Measurements from ENCODE around the gene SNAP91. TPM values are rescaled to one million over a fixed set of nuclear protein-coding genes. Genes with fewer than 3 reads are reported as not detected.

Gene SNAP91, protein sequence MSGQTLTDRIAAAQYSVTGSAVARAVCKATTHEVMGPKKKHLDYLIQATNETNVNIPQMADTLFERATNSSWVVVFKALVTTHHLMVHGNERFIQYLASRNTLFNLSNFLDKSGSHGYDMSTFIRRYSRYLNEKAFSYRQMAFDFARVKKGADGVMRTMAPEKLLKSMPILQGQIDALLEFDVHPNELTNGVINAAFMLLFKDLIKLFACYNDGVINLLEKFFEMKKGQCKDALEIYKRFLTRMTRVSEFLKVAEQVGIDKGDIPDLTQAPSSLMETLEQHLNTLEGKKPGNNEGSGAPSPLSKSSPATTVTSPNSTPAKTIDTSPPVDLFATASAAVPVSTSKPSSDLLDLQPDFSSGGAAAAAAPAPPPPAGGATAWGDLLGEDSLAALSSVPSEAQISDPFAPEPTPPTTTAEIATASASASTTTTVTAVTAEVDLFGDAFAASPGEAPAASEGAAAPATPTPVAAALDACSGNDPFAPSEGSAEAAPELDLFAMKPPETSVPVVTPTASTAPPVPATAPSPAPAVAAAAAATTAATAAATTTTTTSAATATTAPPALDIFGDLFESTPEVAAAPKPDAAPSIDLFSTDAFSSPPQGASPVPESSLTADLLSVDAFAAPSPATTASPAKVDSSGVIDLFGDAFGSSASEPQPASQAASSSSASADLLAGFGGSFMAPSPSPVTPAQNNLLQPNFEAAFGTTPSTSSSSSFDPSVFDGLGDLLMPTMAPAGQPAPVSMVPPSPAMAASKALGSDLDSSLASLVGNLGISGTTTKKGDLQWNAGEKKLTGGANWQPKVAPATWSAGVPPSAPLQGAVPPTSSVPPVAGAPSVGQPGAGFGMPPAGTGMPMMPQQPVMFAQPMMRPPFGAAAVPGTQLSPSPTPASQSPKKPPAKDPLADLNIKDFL
- total RNA-seq, result 0.72 and 1.5 TPM in 2 replicates
- 1.3 and 1.4 TPM in 2 replicates for polyA plus RNA-seq
- 0.79 and 1.2 TPM in 2 replicates for polyA plus RNA-seq (2011; cell fraction: cytosol; rRNA removed)
- polyA plus RNA-seq (2011; cell fraction: nucleus; rRNA removed), result 3.6 and 11.6 TPM in 2 replicates
- polyA plus RNA-seq (2012), result 0.19 and 0.39 TPM in 2 replicates
- 2.8 and 3.8 TPM in 2 replicates for polyA minus RNA-seq
- polyA minus RNA-seq (2011; cell fraction: cytosol; rRNA and poly(A)+ RNA removed), result not detected
- polyA minus RNA-seq (2011; cell fraction: nucleus; rRNA and poly(A)+ RNA removed), result 3.8 and 8.5 TPM in 2 replicates
- Bru-seq, nascent RNA, result percentile 25 among the genes with signal in this experiment
- BruChase-seq, experiment 1, labeled RNA remaining after a 6-hour chase, result percentile 14 among the genes with signal in this experiment
- percentile 17 among the genes with signal in this experiment for BruChase-seq, experiment 2, labeled RNA remaining after a 2-hour chase
- long read RNA-seq, partial matches to known transcripts, result 0 of 2 reads
- long read RNA-seq, other reads (novel, unspliced or antisense), result 2 of 2 reads

DNA sequence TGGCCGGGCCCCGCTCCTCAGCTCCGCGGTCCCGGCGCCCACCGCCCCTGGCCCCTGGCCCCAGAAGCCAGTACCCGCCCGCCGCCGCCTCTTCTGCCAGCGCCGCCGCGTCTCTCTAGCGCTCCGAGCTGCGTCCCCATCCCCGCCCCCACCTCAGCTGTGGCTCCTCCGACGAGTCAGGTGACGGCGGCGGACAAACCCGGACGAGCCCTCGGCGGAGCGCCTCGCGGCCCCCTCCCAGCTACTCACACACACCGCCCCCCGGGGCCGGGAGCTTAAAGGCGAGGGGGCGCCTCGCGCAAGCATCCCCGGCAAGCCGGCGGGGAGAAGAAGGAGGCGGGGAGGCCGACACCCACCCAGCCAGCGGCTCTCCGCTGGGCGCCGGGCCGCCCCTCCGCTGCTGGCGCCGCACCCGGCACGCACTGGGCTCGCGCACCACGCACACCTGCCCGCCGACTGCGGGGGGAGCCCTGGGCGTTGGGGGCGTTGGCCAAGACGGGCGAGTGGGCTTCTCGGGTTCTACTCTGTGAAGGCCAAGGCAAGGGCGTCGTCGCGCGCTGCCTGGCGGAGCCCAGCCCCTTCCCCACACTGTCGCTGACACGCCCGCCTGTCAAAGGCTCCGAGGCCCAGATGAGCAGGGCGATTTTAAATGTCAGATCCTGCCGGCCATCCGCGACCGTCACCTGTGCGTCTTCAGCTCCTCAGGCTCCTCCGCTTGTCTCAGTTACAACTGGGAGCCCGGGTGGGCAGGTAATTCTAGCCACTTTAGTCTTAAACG lies at the start of gene SNAP91:
SNAP91 (minus strand) TSS at position 132 of the 778 bp plus-strand sequence. CDS start 1,174 bp downstream, outside the sequence.
- Histone ChIP-seq H3K4me2 (ENCODE audit: insufficient read depth, low read length) (peak within 1 kb of the TSS; percentile 70), H3K79me2 (ENCODE audit: control insufficient read depth, insufficient read depth, low read length) (no peaks in the 10 kb centered on the region), H2AFZ (ENCODE audit: low read depth, low read length) (peak within 1 kb of the TSS; percentile 94), H3K9me3 (replicated peaks; ENCODE audit: control insufficient read depth, insufficient read depth, low read length) (no peaks in the 10 kb centered on the region), H3K4me1 (ENCODE audit: control insufficient read depth, extremely low read depth, insufficient read depth, low read length) (peaks cover 14% of the 10 kb centered on the region), H3K36me3 (ENCODE audit: control insufficient read depth in 2 of 2, extremely low read depth in 1 of 2, insufficient read depth in 2 of 2, low read length in 2 of 2) (no peaks in the 10 kb centered on the region), H3K27me3 (ENCODE audit: control insufficient read depth in 2 of 2, insufficient read depth in 2 of 2, low read length in 2 of 2) (peaks cover 9 to 34% of the 10 kb centered on the region in 2 experiments), H4K20me1 (replicated peaks; ENCODE audit: control insufficient read depth, extremely low read depth, insufficient read depth, low read length) (no peaks in the 10 kb centered on the region), H3K9me1 (replicated peaks; ENCODE audit: control insufficient read depth, extremely low read depth, insufficient read depth, low read length) (no peaks in the 10 kb centered on the region), H3K4me3 (replicated peaks in 1 of 3; ENCODE audit: insufficient read depth in 1 of 3, low read depth in 1 of 3, low read length in 3 of 3) (peak within 1 kb of the TSS; percentile 48 to 68 (median 54)), H3K27ac (ENCODE audit: insufficient read depth, low read depth, low read length) (no peak within 1 kb of the TSS), H3K9ac (replicated peaks; ENCODE audit: extremely low read depth, insufficient read depth, low read length) (peak within 1 kb of the TSS; percentile 7)
- BruUV-seq (replicated peaks), result no TSS peak
- TF ChIP-seq, protein P1, sequence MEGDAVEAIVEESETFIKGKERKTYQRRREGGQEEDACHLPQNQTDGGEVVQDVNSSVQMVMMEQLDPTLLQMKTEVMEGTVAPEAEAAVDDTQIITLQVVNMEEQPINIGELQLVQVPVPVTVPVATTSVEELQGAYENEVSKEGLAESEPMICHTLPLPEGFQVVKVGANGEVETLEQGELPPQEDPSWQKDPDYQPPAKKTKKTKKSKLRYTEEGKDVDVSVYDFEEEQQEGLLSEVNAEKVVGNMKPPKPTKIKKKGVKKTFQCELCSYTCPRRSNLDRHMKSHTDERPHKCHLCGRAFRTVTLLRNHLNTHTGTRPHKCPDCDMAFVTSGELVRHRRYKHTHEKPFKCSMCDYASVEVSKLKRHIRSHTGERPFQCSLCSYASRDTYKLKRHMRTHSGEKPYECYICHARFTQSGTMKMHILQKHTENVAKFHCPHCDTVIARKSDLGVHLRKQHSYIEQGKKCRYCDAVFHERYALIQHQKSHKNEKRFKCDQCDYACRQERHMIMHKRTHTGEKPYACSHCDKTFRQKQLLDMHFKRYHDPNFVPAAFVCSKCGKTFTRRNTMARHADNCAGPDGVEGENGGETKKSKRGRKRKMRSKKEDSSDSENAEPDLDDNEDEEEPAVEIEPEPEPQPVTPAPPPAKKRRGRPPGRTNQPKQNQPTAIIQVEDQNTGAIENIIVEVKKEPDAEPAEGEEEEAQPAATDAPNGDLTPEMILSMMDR (IDR thresholded peaks at IDR 0.05; ENCODE audit: extremely low read depth in 1 of 2, insufficient read depth in 1 of 2, low read depth in 1 of 2, low read length in 2 of 2), result no peak
- TF ChIP-seq, protein P2, sequence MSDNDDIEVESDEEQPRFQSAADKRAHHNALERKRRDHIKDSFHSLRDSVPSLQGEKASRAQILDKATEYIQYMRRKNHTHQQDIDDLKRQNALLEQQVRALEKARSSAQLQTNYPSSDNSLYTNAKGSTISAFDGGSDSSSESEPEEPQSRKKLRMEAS (IDR thresholded peaks at IDR 0.05; ENCODE audit: insufficient read depth, insufficient read length), result no peak
- TF ChIP-seq FOS (IDR thresholded peaks at IDR 0.05; ENCODE audit: borderline replicate concordance, insufficient read depth, low read length) (no peak), POLR2A (IDR thresholded peaks at IDR 0.05; ENCODE audit: low read depth, low read length) (no peak), EZH2 (IDR thresholded peaks at IDR 0.05; ENCODE audit: borderline replicate concordance, low read depth, low read length, severe bottlenecking) (no peak), MYC (IDR thresholded peaks at IDR 0.05; ENCODE audit: low read depth, low read length) (no peak), POLR2AphosphoS5 (IDR thresholded peaks at IDR 0.05; ENCODE audit: insufficient read depth, low read depth, low read length) (no peak), GATA2 (IDR thresholded peaks at IDR 0.05; ENCODE audit: insufficient read depth, insufficient read length, low read depth, low read length) (no peak), JUN (IDR thresholded peaks at IDR 0.05; ENCODE audit: borderline replicate concordance, insufficient read depth, insufficient read length, low read depth) (no peak)
- FAIRE-seq (no peak), DNase-seq (ENCODE audit: low read depth, low spot score) (peak; percentile 51)
- ChIA-PET POLR2A (no interaction called here), CTCF (interaction anchor here (1.1 to 2.5 kb wide), 4 partner anchors 10 to 150 kb away, joined by 3 to 16 read pairs (median 4); partner anchors contain the start of gene CYB5R4)
- intact Hi-C loops (cut with micrococcal nuclease) (loop anchor here (2.0 to 5.0 kb wide), 4 partner anchors 108 to 512 kb away; partner anchors contain the start of gene CYB5R4), dilution Hi-C loops (cut with MboI; ENCODE audit: extremely low pct_ligation_motif_present, low sequenced_read_pairs) (no loop called here)
